GF-D8 (cell line): ENCODE data around the gene PLD5.
"Not testable (repeated sequence)": the region's sequence is repeated elsewhere in the genome, so short reads cannot be mapped to it uniquely, and the experiment has no call there.

Experiments used
- DNase-seq: peaks from one replicate; lab custom pipeline; 2025; lab: John Stamatoyannopoulos, UW

The PLD5 gene

DNA sequence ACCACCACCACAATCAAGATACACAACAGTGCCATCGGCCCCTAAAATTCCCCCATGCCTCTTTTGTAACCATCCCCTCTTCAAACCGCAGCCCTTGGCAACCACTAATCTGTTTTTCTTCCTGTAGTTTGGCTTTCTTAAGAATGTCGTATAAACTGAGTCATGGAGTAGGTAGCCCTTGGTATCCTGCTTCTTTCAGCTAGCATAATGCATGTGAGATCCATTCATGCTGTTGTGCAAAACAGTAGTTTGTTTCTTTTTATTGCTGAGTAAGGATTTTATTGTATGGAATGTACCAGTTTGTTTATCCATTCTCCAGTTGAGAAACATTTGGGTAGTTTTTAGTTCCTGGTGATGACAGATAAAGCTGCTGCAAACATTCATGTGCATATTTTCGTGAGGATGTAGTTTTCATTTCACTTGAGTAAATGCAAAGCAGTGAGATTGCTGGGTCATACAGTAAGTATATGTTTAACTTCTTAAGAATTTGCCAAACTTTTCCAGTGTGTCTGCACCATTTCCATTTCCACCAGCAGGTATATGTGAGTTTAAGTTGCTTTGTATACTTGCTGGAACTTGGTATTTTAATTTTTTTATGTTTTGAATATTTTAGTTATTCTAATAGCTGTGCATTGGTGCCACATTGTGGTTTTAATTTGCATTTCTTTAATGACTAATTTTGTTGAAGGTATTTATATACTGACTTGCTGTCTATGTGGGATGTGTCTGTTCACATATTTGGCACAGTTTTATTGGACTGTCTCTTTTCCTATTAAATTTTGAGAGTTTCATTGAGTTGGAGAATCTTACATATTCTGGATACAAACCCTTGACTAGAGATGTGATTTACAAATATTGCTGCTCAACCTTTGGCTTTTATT lies 377.2 kb downstream of the PLD5 start:
- peak; percentile 84 for DNase-seq

DNA sequence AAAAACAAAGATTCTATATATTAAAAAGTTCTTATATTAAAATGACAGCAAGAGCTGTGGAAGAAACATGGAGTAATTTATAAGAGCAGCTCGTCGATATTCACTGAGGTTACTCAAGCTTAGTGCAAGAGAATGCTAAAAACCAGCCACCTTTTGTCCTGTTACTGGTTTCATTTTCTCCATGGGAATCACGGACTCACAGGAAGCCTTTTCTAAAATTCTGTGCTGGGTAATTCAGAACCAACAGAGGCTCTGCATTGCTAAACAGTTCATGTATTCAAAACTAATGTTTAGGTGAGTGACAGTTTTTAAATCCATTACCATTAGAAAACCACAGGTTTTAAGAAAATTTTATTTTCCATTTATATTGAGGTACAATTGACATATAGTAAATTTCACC lies 377.8 kb downstream of the PLD5 start:
- DNase-seq = no peak

DNA sequence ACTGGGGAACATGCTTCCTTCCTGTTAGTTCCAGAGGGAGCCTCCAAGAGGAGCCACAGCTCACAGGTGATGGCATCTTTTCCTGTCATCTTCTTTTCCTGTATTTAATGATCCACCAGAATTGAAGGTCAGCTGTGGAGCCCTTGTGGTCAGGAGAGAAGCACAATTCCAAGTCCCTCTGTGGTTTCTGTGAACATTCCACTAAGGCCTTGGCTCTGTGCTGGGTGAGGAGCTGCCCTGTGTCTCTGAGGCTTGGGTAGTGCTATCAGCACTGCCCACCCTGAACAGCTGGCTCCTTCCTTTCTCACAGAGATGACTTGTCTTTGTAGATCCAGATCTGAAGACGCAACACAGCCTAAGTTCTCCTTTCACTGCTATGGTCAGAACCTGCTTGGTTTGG lies 383.7 kb downstream of the PLD5 start:
- no peak for DNase-seq

DNA sequence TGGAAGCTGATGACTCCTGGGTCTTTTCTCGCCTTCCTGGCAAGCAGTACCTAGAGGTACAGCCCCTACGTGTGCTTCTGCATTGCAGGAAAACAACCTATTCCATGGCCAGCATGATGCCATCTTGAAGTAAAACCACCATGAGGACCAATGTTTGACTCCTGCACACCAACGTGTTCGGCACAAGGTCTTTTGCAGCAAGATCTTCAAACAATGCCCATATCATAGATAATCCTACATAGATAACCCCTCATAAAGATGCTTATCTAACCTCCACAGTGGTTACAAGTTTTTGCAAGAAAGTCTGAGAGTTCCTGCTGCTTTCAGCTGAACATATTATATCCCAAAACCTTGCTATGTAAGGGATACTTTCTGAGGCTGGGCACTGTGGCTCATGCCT lies 384.5 kb downstream of the PLD5 start:
- DNase-seq = peak; percentile 38

DNA sequence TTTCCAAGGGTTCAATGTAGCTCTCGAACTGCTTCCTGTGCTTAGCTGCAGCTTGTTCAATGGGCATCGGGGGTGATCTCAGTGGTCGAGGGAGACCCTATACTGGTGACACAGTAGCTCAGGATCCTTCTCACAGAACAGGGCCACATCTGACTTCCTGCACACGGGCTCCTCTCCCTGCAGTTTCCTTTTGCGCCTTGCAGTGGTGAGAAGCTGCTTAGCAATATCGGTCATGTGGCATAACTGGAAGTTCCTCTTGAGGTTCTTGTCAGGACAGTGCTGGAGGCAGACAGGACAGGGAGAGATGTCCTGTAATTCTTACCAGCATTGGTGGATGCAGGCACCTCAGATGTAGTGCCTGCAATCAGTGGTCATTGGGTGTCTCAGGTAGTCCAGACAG lies 385.1 kb downstream of the PLD5 start:
- DNase-seq = peak; percentile 39

DNA sequence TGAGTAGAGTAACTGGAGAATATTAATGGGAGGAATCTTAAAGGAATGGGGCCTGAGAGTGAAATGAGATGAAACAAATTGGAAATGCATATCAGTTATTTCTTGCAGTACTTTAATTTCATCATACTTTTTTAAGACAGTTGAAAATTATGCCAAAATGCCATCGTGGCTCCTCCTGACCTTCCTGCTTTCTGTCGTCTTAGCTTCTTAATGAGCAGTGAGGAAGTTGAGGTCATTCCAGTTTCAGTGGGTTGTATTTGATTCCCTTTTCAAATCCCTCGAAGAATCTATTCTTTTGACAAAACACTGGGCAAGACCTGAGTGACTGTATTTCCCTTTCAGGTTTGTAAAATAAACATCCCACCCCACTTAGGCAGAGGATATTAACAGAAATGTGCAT lies 390.7 kb downstream of the PLD5 start:
- no peak for DNase-seq

DNA sequence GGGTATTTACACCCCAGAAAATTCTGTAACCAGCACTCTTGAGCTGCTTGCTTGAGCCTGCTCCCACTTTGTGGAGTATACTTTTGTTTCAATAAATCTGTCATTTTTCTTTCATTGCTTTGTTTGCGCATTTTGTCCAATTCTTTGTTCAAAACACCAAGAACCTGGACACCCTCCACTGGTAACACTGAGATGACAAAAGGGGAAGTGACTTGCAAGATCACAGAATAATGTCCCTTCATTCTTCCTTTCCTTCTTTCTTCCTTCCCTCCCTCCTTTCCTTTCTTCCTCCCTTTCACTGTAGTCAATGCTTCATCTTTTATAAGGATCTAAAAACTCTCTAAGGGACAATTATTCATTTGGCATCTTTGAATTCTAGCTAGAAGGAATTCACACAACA lies 391.1 kb downstream of the PLD5 start:
- no peak for DNase-seq

DNA sequence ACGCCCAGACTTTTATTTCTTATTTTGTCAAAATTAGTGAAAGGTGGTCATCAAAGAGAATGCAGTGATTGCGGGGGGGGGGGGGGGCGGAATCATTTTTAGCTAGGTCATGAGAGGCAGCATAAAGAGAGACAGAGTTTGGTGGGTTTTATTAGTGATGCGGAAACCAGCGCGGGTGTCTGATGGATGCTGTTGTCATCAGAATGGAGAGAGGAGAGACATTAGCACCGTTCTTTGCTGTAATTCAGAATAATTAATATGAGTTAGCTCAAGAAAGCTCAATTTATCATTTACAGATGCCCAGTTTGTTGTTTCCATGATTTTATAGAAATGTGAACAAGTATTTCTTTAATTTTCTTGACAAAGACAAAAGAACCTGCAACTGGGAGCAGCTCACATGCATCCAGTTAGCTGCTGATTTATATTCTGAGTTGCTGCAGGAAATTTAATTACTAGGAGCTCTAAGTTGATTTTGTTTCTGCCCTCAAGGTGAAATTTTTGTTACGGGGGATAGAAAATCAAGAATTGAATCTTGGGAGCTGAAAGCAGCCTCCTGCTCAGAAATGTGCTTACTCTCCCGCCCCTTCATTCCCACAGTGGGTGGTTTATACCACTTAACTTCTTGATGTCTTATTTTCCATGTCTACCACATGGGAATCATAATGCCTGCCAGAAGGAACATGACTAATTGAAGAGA lies 392.2 kb downstream of the PLD5 start:
- DNase-seq = no peak

DNA sequence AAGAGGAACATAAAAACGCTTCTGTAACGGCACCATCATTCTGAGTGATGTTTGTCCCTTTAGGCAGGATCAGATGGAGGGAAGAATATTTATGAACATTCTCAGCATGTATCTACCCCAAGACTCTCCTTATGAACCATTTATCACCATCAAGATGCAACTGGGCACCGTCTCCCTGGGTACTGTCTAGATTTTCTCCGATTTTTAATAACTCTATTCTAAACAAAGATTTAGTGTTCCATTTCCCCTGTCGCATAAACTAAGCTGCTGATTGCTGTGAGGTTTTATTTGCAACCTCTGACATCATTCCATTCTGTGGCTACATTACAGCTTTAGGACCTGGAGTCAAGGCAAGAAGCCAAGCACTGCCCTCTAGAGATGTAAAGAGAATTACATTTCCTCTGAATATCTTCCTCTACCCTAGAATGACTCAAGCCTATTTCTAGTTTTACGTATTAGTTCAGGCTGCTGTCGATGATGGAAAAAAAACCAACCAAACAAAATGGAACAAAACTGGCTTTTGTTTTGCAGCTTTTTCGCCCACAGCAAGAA lies 395.5 kb downstream of the PLD5 start:
- DNase-seq = no peak

DNA sequence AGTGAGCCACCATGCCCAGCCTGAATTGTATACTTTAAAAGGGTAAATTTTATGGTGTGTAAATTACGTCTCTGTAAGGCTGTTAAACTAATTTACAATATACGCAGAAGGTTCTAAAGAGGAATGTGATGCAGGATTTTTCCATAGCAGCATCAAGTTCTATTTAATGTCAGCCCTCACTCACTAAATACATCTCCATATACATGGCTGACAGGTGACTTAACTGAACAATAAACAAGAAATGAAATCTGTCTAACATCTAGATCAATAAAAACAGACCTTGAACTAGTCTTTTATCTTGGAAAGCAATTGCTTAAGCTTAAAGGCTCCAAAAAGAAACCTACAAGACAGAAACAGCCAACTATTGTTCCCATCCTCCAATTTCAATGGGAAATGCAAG lies 404.1 kb downstream of the PLD5 start:
- no peak for DNase-seq

DNA sequence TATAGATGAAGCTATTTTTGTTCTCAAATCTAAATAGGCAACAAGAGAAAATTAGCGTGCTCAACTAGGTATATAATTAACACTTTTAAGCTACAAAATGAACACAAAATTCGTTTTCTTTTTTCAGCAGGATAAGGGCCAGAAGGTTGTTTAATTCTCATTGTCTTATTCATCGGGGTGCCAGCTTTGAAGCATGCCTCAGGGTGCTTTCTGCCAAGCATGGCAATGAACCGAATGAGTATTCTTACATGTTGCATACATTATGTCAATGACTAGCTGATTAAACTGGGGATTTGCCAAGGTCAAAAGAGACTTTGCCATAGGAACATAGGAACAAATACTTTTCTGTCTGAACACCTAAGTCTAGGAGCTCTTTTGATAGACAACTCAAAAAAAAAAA lies 423.6 kb downstream of the PLD5 start:
- DNase-seq = no peak

DNA sequence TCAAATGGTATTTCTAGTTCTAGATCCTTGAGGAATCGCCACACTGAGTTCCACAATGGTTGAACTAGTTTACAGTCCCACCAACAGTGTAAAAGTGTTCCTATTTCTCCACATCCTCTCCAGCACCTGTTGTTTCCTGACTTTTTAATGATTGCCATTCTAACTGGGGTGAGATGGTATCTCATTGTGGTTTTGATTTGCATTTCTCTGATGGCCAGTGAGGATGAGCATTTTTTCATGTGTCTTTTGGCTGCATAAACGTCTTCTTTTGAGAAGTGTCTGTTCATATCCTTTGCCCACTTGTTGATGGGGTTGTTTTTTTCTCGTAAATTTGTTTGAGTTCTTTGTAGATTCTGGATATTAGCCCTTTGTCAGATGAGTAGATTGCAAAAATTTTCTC lies 427.2 kb downstream of the PLD5 start:
- not testable (repeated sequence) for DNase-seq

DNA sequence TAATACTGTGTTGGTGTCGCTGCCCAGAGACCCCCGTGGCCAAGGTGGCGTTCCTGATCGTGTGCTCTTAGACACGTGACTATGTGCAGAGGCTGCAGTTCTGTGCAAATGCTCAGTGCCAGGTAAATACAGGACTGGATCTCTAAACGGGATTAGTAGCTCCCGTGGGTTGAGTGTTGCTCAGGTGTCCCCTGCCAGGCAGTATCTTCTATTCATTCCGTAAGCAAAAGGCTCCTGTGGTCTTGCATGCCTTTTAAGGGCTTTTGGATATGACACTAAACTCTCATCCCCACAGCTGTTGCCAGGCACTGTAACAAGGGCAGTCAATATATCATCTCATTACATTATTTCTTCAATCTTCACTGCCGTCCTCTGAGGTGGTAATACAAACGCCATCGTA lies 431.4 kb downstream of the PLD5 start:
- DNase-seq = no peak

DNA sequence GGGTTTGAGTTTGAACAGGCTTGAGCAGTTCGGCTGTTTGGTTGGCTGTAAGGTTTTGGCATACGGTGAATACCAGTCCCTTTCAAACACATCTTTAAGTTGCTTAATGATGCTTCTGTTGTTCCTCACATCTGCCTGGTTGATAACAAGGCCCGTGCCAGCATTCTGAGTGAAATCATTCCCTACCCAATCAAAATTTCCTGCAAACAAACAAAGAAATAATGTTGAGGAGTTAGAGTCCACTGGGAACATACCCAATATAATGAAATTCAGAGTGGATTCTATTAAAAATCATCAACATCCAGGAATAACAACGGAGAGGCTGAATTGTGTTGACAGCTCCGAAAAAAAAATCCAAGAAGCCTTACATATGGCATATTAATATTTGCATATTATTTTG lies 434.6 kb downstream of the PLD5 start:
- no peak for DNase-seq

DNA sequence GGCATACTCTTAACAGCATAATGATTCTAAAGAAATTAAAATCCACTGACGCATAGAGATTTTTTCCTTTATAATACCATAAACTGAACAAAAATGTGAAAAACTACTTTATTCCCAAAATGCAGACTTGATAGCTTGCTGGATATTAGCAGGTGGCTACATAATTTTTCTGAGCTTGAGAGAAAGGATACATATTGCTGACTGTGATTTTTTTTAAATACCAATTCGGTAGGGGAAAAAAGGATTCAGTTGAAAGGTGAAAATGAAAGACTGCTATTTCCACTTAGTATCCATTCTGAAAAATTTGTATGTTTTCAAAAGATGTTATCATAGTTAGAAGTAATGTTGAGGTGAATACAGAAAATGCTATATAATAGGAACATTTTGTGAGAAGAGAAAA lies 435.6 kb downstream of the PLD5 start:
- DNase-seq = no peak

DNA sequence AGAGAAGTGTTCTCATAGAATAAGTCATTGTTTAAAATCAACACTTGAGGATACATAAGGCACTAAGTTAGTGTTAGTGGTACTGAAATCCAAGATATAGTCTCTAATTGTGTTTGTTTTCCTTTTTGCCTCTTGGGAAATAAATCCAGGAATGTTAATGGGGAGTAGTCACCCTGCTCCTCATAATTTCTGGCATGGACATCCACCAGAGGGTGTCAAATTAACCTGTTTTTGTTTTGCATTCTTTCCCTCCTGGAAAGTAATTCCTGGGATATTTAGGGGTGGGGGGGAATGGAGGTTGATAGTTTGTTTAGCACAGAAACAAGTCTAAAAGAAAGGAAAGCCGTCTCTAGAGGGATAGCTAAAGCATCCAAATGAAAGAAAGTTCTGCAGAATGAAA lies 437.8 kb downstream of the PLD5 start:
- DNase-seq = no peak

DNA sequence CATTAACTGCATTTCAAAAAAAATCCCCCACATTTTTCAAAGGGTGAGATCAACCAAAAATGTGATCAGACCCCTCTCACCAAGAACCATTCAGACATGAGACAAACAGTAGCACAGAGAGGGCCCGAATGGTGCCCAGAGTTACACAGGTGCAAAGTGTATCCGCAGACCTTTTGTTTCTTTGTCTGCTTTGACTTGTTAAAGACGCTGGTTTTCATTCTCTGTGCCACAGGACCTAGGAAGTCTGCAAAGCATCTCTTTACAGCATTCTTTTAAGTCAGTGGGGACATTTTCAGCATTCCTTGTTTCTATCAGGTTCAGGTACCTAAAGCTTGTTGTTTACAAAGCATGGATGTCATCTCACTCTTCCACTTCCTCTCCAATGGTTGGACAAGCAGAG lies 438.4 kb downstream of the PLD5 start:
- no peak for DNase-seq

DNA sequence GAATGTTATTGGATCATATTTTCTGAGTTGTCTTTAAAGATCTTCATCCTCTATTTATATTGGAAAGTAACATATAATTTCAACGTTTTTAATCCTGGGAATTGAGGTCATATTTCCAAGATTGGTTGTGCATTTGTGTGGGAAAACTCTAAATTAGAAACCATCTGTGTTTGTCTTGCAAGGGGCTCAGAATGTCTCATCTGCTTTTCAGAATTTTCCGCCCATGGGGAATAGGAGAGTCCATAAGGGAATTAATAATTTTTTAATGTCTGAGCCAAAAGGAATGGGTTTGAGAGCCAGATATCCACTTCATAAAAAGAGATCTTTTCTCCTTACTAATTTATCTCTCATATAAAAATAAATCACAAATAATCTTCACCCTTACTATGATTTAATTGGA lies 440.8 kb downstream of the PLD5 start:
- no peak for DNase-seq

DNA sequence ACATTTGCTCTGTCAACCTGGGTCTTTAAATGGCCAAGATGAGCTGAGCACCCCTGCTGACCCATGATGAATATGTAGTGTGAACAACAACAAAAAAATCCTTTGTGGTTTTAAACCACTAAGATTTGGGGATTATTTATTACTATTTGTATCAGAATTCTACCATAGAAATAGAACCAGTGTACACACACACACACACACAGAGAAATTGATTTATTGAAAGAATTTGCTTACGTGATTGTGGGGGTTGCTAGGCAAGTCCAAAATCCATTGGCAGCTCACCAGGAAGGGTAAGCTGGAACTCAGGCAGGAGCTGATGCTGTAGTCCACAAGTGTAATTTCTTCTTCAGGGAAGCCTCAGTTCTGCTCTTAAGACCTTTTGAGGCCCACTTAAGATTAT lies 443.1 kb downstream of the PLD5 start:
- no peak for DNase-seq

DNA sequence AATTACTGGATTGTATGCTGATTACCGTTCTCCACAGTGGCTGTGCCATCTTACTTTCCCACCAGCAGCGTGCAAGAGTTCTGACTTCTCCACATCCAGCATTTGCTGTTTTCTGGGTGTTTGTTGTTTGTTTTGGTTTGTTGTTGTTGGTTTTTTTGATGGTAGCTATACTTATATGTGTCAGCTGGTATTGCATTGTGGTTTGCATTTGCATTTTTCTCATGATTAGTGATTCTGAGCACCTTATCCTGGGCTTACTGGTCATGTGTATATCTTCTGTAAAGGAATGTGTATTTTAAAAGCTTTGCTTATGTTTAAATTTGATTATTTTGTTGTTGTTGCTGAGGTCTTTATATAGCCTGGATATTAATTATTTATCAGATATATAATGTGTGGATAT lies 458.7 kb downstream of the PLD5 start:
- DNase-seq = no peak

DNA sequence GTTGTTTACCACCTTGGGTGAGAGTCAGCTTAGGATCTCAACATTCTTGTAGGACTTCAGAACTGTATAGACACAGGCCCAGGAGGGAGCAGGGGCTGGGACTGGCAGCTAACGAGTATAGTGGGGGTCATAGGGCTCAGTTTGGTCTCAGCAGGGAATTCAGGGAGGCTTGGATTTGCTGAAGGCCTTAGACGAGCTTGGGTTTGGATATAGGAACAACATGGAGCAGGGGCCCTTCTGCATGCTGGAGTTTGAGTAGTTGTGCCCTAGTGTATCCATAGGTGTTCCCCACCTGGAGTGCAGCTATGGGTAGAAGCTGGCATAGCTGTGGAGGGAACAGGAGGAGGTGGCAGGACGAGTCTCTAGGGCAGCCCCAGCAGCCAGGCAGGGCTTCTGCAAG lies 462.2 kb downstream of the PLD5 start:
- DNase-seq = no peak

DNA sequence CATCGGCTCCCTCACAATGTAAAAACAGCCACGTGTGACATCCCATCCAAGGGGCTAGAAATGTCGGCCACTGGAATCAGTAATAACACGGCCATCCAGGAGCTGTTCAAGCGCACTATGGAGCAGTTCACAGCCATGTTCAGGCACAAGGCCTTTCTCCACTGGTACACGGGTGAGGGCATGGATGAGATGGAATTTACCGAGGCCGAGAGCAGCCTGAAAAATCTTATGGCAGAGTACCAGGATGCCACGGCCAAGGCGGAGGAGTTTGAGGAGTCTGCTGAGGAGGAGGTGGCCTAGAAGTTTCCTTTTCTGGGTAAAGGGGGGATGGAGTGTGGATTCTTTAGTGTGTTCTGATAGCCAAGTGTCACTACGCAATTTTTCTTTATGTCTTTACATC lies 464.5 kb downstream of the PLD5 start:
- DNase-seq = no peak

DNA sequence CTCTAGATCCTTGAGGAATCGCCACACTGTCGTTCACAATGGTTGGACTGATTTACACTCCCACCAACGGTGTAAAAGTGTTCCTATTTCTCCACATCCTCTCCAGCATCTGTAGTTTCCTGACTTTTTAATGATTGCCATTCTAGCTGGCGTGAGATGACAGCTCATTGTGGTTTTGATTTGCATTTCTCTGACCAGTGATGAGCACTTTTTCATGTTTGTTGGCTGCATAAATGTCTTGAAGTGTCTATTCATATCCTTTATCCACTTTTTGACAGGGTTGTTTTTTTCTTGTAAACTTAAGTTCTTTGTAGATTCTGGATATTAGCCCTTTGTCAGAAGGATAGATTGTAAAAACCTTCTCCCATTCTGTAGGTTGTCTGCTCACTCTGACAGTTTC lies 465.9 kb downstream of the PLD5 start:
- DNase-seq = not testable (repeated sequence)
